ENCODE data around the gene RANBP9.

DNA sequence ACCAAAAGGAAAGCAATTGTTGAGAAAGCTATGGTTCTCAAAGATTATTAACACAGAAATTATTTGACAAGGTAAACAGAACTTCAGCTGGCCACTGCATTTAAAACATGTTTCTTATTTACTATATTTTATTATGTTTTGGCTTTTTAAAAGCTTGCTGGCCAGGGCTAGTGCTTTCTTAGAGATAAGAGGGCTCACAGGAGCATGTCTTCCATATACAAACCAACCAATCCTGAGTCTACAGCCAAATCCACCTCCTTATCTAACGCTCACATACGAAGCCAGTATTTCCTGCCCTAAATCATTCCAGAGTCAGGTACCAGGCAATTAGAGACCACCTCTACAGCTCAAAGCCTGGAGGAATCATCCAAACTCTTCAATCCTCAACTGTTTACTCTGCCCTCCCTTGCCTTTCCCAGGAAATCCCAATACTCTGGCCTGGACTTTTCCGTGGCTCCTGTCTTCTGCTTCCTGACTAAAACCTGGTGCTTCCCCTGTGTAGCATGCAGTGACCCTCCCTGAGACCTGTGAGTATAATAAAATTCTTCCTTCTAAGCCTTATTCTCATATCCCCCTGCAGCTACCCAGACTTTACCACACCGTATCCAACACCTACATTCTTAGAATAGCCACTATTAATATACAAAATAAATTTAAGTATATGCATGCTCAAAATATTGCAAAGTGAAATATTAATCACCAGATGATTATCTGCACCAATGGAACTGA, 33.2 kb downstream of the RANBP9 start:
- TF ChIP-seq EZH2 (IDR thresholded peaks at IDR 0.05; ENCODE audit: borderline replicate concordance, low read depth, low read length, poor library complexity, severe bottlenecking), result no peak
- TF ChIP-seq, protein P1, sequence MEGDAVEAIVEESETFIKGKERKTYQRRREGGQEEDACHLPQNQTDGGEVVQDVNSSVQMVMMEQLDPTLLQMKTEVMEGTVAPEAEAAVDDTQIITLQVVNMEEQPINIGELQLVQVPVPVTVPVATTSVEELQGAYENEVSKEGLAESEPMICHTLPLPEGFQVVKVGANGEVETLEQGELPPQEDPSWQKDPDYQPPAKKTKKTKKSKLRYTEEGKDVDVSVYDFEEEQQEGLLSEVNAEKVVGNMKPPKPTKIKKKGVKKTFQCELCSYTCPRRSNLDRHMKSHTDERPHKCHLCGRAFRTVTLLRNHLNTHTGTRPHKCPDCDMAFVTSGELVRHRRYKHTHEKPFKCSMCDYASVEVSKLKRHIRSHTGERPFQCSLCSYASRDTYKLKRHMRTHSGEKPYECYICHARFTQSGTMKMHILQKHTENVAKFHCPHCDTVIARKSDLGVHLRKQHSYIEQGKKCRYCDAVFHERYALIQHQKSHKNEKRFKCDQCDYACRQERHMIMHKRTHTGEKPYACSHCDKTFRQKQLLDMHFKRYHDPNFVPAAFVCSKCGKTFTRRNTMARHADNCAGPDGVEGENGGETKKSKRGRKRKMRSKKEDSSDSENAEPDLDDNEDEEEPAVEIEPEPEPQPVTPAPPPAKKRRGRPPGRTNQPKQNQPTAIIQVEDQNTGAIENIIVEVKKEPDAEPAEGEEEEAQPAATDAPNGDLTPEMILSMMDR (conservative IDR thresholded peaks at IDR 0.05; ENCODE audit: low read depth, low read length), result no peak
